K562 treated with DMSO at 1 percent for 24 hours (cell line): ENCODE results near the gene ZNF362. TPM values are rescaled to one million over a fixed set of nuclear protein-coding genes. Genes with fewer than 3 reads are reported as not detected.

Source experiments
- total RNA-seq: library from RNA; unstranded; fragments of 300-600 nt; gene quantifications from 2 replicates; pipeline ENCODE4 v1.2.3, GENCODE V29; 2022; ENCODE audit warnings: low read depth; ENCODE audit not compliant: insufficient read depth

The ZNF362 gene, protein sequence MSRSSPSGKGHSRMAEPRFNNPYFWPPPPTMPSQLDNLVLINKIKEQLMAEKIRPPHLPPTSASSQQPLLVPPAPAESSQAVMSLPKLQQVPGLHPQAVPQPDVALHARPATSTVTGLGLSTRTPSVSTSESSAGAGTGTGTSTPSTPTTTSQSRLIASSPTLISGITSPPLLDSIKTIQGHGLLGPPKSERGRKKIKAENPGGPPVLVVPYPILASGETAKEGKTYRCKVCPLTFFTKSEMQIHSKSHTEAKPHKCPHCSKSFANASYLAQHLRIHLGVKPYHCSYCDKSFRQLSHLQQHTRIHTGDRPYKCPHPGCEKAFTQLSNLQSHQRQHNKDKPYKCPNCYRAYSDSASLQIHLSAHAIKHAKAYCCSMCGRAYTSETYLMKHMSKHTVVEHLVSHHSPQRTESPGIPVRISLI
- 3.1 and 4.9 TPM in 2 replicates for total RNA-seq

DNA sequence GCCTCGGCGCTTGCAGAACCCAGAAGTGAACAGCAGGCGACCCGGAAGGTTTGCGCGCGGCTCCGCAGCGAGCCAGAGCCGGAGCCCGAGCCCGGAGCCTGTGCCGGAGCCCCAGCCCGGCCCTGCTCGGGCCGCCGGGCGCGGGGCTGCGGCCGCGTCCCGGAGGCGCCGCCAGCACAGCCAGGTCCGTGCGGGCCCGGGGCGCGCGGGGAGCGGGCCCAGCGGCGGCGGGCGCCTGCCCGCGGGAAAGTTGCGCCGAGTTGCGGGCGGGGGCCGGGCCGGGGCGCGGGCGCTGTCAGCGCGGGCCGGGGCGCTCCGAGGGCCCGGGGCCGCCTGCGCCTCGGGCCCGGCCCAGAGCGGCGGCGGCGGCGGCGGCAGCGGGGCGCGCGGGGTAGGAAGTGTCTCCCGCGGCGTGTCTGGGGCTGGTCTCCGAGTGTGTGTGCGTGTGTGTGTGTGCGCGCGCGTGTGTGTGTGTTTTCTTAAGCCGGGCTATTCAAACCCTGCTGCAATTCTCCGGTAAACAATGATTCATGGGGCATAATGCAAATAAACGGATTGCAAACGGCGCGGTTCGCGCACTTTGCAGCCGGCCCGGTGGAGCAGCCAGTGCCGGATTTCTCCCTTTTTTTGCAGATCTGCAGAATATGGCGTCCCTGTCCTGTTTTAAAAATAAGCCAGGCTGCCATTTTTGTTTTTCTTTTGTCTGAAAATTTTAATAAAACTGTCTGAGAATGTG, at the start of gene ZNF362:
ZNF362 (plus strand) TSS at position 22 of the 736 bp plus-strand sequence. CDS start 14,083 bp downstream, outside the sequence.

DNA sequence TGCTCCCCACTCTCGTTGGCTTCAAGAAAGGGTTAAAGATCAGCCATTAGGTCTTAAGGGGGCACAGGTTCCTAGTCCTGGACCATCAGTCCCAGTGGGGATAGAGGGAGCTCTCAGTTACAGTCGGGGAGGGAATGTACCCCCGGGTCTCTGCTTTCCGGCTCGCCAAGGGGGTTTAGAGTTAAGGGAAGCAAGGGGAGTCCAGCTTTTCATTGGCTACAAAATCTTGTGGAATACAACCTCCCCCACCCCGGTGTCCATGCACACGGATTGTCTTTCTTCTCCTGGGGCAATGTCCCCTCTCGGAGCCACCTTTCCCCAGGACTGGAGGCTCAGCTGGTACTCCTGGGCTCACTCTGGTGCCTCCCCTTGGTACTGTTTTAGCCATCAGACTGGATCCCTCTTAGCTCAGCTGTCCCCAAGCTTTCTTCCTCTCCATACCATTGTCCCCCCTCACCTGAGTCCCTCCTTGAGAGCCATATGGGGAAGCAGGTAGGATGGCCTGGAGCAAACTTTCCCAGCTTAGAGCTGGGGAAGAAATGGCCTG, 64.4 kb downstream of the ZNF362 start, which contains the start of gene A3GALT2:
A3GALT2 (minus strand) TSS at position 480 of the 547 bp plus-strand sequence; CDS start at position 480, 0 bp downstream.

Other genes starting within 250 kb of the ZNF362 start
- gene AK2, start 219.6 kb upstream of the ZNF362 start, total RNA-seq, result 175 and 184 TPM in 2 replicates
- gene AZIN2, start 175.3 kb upstream of the ZNF362 start, total RNA-seq, result 1.7 and 2.6 TPM in 2 replicates
- gene TRIM62, start 74.4 kb upstream of the ZNF362 start, total RNA-seq, result 9.3 and 9.5 TPM in 2 replicates
- gene A3GALT2, start 64.6 kb downstream of the ZNF362 start, total RNA-seq, result not detected in 2 replicates
- gene PHC2, start 174.6 kb downstream of the ZNF362 start, total RNA-seq, result 72.0 and 74.4 TPM in 2 replicates
- gene ZSCAN20, start 216.2 kb downstream of the ZNF362 start, total RNA-seq, result 1.8 and 2.7 TPM in 2 replicates